ENCODE results near the gene DUS3L.
"Not testable (repeated sequence)": the region's sequence is repeated elsewhere in the genome, so short reads cannot be mapped to it uniquely, and the experiment has no call there.

DUS3L gene

DNA sequence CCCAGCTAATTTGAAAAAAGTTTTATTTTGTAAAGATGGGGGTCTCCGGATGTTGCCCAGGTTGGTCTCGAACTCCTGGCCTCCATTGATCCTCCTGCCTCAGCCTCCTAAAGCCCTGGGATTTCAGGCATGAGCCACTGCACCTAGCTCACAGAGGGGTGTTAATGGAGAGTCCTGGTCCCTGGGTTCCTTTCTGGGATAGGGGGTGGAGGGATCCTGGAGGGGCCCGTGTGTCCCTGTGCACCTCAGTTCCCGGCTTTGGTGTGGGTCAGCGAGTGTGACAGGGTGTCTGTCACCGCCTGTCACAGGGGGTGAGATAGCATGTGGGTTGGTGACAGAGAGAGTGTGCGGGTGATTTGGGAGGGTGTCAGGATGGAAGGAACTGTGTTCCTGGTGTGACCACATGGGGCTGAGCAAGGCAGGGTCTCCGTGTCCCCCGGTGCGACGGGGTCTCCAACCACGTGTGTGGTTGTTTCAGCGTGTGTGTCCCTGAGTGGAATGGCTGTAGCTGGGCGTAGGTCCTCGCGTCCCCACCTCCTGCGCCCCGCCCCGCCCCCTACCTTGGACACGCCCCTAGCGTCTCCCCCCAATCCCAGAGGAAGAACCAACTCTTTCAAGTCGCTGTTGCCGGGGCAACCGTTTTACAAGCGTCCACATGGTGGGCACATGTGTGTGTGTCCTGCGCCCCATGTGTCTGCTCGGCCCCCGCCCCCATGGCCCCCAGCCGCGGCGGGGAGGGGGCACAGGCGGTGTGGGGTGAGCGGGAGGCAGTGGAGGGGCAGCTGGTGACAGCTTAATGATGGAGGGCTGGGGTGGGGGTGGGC is 11.0 kb upstream of the DUS3L start:
- no peak for DNase-seq (ENCODE audit: low read depth in 4 of 4, low spot score in 1 of 4)

DNA sequence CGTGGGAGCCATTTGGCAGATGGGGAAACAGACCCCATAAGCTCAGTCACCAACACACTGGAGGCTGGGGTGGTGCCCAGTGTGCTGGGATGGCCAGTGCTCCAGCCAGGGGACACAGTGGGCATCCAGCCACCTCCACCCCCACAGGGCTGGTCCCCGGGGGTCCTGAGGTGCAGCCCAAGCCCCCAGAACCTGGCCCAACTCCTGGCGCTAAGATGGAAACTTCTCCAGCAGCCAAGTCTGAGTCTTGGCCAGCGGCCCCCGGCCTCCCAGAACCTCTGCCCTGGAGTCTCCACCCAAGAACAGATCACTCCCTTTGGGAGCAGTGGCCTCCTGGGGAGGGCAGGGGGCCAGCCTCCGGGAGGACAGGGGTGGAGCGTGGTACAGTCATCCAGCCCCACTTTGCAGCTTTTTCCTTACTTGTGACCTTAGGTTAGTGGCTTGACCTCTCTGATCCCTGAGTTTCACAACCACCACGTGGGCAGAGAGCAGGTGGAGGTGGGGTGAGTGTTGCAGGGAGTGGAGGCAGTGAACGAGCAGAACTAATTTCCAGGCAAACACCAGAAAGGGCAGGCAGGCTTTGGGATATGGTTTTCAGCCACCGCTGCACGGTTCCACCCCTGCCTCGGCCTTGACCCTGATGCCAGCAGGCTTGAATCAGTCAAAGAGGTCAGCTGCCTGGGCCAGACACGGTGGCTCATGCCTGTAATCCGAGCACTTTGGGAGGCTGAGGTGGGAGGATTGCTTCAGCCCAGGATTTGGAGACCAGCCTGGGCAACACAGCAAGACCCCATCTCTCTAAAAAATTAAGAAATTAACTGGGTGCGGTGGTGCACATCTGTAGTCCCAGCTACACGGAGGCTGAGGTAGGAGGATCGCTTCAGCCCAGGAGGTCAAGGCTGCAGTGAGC is 9.7 kb upstream of the DUS3L start:
- no peak for DNase-seq (ENCODE audit: low read depth in 4 of 4, low spot score in 1 of 4)

DNA sequence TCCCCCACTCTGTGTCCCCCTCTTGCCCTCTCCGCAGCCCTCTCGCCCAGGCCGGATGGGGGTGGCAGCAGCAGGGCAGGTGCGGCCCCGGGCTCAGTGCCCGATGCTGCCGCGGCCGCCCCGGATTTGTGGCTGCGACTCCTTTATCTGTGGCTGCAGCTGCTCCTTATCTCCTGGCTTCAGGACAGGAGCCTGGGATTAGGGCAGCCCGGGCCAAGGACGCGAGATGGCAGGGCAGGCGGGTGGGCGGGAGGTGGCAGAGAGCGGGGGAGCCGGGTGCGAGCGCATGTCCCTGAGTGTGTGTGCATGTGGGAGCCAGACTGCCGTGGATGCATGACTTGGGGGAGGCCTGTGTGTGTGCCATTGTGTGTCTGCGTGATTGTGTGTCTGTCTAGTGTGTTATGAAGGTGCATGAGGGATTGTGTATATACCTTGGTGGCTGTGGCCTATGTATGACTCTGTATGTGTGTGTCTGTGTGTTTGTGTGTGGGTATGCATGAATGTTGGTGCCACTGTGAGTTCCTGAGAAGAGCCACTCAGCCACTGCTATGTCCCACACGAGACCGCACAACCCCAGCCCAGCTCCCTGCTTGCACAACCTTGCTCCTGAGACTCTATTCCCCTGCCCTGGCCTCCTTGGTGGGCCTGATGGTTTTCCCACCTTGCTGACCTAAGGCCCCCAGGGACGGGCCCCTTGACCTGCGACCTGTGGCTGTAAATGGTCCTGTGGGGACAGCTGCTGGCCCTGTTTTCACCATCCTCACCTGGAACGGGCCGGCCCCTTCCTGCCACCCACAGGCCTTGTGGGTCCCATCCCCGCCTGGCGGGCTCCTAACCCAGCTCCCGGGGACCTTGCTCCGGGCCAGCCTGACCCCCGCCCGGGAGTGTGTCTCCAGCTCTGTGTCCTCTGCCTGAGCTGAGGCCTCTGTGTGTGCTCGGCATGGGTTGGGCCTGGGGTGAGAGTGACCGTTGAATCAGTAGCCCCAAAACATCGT is 8.6 kb upstream of the DUS3L start:
- no peak for DNase-seq (ENCODE audit: low read depth in 4 of 4, low spot score in 1 of 4)

DNA sequence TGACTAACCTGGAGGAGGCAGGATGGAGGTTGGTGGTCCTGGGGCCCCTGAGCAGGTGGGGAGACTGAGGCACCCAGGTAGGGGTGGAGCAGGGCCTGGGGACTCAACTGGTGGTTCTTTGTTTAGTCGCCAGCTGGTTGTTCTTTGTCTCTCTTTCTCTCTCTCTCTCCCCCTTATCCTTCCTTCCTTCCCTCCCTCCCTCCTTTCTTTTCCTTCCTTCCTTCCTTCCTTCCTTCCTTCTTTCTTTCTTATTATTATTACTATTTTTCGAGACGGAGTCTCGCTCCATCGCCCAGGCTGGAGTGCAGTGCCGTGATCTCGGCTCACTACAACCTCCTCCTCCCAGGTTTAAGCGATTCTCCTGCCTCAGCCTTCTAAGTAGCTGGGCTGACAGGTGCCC is 7.3 kb upstream of the DUS3L start:
- DNase-seq (ENCODE audit: low read depth in 4 of 4, low spot score in 1 of 4) = no peak

DNA sequence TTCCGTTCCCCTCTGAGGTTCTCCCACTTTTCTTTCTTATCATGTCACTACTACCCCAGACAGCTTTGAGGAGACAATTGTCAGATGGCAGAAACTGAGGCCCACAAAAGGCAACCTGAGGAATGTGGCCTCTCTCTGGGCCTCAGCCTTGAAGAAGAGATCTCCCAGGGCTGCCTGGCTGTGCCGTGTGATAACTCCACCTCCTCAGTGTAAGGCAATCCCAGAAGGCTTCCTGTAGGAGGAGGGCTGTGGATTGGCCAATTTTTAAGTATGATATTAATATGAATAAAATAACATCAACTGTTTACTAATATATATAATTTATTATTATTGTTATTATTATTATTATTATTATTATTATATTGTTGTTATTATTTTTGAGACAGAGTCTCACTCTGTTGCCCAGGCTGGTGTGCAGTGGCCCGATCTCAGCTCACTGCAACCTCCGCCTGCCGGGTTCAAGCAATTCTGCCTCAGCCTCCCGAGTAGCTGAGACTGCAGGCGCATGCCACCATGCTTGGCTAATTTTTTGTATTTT is 4.5 kb upstream of the DUS3L start:
- DNase-seq (ENCODE audit: low read depth in 4 of 4, low spot score in 1 of 4) = no peak

DNA sequence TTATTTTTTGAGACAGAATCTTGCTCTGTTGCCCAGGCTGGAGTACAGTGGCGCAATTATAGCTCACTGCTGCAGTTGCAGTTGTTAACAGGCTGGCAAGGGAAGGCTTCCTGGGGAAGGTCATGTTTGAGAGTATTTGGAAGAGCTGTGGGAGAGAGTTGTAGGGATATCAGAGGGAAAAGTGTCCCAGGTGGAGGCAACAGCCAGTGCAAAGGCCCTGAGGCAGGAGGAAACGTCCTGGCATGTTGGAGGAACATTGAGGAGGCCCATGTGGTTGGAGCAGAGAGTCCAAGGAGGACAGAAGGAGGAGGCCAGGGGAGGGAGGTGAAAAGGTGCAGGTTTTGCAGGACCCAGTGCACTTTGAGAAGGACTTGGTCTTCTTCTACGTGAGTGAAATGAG is 2.2 kb upstream of the DUS3L start:
- DNase-seq (ENCODE audit: low read depth in 4 of 4, low spot score in 1 of 4) = no peak

DNA sequence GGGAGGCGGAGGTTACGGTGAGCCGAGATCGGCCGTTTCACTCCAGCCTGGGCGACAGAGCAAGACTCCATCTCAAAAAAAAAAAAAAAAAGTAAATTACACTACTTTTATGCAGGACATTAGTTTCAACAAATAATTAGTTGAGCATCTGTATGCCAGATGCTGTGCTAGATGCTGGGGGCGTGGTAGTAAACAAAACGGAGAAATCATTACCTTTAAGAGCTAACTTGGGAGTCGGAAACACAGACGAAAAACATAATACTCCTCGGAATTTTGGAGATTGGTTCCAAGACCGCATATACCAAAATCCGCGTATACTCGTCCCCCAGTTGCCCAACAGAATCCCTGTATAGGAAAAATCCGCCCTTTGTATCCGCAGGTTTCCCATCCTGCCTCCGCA is 1.3 kb upstream of the DUS3L start:
- DNase-seq (ENCODE audit: low read depth in 4 of 4, low spot score in 1 of 4) = no peak

DNA sequence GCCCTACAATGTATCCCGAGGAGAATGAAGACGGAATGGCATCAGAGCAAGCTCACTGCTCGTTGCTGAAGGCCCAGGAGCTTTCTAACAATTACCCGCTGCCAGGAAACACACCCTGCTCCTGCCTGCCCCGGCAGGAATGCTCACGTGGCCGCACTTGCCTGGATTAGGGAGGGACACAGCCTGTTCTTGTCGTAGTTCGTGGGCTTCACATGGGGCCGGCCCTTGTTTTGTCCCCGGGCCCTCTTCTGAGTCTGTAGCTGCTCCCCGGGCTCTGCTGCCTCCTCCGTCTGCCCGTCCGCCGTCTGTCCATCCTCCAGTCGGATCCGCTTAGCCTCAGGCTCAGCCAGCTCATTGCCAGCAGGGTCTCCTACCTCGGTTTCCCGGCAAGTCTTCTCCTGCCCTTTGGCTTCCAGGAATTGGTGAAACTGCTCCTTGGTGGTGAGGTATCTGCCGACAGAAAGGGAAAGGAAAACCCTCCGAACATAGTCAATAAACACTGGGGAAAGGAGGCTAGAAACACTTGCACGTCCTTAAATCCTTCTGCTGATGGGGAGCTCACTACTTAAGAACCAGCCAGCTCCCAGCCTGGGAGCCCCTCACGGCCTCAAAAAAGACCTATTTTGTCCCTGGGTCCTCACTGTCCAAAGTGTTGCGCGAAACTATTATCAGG is 941 bp downstream of the DUS3L start:
- no peak for DNase-seq (ENCODE audit: low read depth in 4 of 4, low spot score in 1 of 4)

DNA sequence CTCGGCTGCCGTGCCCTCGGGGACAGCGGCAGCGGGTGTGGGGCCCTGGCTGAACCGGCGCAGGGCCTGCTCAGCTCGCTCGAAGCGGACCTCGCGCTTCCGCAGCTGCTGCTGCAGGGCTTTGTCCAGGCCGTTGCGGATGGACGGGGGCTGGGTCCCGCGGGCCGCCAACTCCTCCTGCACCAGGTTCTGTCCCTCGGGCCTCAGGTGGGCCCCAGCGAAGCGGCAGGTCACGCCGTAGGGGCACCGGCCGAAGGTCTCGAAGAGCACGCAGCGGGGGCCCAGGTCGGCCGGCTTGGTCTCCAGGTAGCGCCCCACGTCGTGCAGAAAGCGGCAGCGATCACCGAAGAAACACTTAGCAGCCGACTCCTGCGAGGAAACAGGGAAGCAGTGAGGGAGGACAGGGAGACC is 1.6 kb downstream of the DUS3L start:
- DNase-seq (ENCODE audit: low read depth in 4 of 4, low spot score in 1 of 4) = no peak

DNA sequence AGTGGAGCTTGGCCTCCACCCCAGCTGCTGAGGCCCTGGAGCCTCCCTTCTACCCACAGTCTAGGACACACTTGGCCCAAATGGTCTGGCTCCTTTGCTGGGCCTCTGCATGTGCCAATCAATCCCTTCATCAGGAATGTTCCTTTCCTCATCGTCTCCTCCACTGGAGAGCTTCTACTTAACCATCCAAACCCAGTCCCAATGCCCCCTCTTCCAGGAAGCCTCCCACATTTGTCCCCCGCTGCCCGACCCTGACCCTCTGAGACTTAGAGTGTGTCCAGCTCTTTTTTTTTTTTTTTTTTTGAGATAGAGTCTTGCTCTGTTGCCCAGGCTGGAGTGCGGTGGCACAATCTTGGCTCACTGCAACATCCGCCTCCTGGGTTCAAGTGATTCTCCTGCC is 2.5 kb downstream of the DUS3L start:
- no peak for DNase-seq (ENCODE audit: low read depth in 4 of 4, low spot score in 1 of 4)

DNA sequence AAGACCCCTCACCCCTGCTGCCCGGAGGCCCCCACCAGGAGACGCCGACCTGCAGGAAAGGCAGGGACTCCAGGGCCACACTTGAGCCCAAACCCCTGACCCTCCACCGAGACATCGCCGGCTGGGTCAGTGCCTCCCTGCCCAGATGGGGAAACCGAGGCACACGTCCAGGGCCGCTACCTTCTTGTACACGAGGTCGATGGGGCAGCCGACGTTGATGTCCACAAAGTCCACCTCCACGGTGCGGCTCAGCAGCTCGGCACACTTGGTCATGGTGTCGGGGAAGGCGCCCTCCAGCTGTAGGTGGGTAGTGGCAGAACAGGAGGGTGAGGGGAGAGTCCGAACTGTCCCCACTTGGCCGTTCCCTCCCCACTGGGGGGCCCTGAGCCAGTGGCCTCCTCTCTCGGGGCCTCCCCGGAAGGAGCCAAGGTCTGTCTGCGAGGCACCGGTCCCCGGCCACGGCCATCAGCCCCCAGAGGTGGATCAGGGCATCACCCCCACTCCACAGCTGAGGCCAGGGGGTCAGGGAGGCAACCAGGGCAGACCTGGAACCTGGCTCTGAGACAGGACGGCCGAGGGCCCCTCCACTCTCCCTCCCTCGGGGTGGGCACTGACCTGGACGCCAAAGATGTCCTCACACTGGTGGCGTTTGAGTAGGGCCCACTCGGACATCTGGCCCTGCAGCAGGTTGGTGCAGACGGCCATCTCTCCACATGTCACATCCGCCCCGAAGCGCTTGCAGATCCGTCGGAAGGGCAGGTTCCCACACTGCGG is 3.4 kb downstream of the DUS3L start:
- DNase-seq (ENCODE audit: low read depth in 4 of 4, low spot score in 1 of 4) = no peak

DNA sequence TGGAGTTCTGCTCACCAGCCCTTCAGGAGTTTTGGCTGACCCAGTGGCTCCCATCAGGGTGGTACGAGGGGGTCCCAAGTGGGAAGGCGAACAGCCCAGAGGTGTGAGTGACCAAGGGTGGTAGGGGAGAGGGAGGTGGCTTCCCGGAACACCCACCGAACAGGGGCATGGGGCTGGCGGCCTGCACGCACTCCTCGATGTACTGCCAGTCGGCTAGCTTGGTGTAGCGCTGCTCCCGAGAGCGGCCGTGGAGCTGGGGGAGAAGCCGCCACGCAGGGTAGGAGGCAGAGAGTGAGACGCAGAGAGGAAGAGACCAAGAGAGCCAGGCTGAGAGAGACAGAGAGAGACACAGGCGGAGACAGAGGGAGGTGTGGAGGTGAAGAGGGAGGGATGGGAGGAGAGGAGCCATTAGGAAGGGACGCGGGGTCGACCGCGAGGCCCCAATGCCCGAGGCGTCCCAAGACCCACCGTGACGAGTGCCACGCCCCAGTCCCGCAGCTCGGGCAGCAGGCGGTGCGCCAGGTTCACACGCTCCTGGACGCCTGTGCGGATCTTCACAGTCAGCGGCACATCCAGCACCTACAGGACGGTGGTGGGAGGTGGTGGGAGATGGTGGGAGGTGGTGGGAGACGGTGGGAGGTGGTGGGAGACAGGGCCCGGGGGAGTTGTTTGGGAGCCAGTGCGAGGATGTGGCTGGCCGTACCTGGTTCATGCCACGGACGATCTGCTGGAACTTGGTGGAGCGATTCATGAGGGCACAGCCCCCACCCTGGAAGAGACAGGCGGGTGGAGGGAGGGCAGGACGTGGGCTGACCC is 4.2 kb downstream of the DUS3L start:
- DNase-seq (ENCODE audit: low read depth in 4 of 4, low spot score in 1 of 4) = no peak

DNA sequence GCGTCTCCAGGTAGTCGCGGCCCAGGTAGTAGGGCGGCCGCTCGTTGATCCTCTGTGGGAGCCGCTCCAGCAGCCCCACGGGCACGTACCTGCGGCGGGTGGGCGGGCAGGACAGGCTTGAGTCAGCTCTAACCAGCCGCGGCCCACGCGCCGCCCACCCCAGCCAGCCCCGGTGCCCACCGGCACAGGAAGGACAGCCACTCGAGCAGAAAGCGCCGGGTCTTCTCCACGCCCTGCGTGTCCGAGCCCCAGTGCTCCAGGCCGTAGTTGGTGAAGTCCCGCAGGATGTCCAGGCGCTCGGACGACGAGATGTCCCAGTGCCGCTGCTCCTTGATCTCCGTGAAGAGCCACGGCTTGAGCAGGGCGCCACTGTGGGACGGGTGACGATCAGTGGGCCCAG is 5.5 kb downstream of the DUS3L start:
- DNase-seq (ENCODE audit: low read depth in 4 of 4, low spot score in 1 of 4) = no peak

DNA sequence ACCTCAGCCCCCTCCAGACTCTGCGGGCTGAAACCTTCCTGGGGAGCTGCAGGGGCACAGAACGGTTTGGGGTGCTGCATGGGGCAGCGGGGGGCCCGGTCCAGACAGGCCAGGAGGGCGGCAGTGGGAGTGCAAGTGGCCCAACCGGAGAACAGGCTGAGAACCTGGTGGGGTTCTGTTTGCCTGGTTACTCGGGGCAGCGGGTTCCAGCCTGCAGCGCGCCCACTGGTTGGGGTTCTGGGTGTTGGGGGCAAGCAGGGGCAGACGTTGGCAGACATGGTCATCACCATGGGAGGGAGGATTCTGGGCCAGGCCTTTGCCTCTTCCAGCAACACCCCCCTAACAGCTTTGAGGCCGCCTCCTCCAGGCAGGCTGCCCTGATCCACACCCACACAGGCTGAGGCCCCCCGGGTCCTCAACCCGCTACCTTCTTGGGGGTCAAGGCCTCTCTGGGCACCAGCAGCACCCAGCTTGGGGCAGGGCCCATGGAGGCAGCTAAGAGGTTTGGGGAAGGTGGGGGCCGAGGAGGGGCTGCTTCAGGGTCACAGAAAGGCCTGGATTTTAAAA is 6.3 kb downstream of the DUS3L start, which contains the start of gene PRR22:
TSS of gene PRR22 (minus strand) at position 166 of the 567 bp plus-strand sequence. CDS start at position 80, 86 bp downstream.
- no peak for DNase-seq (ENCODE audit: low read depth in 4 of 4, low spot score in 1 of 4)

DNA sequence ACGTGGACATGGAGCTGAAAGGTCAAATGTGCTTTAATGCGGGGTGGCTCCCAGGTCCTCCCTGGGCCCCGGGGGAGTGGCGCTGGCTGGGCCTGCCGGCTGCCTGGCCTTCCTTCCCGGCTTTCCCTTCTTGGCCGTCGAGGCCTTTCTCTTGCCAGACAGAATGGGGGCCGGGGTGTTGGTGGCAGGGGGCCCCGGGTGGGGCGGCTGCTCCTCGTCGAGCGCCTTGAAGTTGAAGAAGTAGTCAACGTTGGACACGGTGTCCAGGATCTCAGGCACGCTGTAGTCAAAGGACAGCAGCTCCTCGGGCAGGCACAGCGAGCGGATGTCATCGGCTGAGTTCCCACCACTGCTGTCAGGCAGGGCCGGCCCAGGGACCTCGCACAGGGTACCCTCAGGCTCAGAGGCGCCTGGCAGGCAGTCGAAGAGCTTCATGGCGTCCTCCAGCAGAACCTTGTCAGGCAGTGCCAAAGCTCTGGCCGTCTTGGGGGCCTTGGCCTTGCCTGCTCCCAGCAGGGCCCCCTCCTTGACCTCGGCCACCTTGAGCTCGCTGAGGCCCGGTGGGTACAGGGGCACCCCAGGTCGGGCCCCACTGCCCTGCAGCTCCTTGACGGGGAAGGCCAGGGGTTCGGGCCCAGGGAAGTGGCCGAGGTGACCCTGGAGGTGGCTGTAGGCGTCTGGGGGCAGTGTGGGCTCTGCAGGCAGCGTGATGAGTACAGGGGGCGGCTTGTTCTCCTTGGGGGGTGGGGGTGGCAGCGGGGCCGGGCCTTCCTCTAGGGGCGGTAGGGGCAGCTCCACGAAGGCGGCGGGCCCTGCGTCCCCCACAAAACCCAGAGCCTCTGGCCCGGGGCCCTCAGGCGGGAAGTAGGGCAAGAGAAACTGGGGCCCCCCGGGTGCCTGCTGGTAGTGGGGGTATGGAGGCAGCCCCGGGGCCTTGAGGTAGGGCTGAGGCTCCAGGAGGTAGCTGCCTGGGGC is 7.7 kb downstream of the DUS3L start:
- no peak for DNase-seq (ENCODE audit: low read depth in 4 of 4, low spot score in 1 of 4)

DNA sequence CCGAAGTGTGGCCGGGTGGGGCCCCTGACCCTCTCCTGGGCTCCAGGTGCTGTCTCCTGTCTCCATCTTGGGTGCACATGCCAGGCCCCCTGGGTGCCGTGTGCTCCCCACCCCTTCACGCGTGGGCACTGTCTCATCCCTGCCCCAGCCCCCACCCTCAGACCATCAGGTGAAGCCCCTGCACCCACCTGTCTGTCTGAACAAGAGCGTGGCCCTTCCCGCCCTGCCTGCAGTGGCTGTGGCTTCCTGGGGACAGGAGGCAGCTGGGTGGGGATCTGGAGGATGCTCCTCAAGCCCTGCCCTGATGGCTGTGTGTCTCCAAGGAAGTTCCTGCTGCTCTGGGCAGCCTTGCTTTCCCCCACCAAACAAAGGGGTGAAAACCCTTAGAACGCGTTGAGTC is 8.6 kb downstream of the DUS3L start:
- no peak for DNase-seq (ENCODE audit: low read depth in 4 of 4, low spot score in 1 of 4)

DNA sequence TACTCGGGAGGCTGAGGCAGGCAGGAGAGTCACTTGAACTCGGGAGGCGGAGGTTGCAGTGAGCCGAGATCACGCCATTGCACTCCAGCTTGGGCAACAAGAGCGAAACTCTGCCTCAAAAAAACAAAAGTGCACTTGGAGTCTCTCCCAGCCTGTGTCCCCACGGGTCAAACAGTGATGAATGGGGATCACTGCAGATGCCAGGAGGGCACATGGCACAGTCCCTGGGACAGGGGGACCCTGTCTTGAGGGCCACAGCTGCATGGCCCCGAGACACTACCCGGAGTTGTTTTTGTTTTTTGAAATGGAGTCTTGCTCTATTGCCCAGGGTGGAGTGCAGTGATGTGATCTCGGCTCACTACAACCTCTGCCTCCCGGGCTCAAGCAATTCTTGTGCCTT is 10.0 kb downstream of the DUS3L start:
- not testable (repeated sequence) for DNase-seq (ENCODE audit: low read depth in 4 of 4, low spot score in 1 of 4)
